ENCODE data around the gene PPIH. TPM values are rescaled to one million over a fixed set of nuclear protein-coding genes. Genes with fewer than 3 reads are reported as not detected.

The PPIH gene
- total and polyA plus RNA-seq, 2 of the 13 experiments (the other 11 are each of a cell fraction or from before 2014, with no cell fraction given) = 29.9 to 72.6 TPM

GRCh38 chr1:42689912-42690311 lies 31.7 kb downstream of the PPIH start:
- WGBS (ENCODE audit: low lambda C conversion rate) = 79% methylated on average over 3 of the region's 3 CpGs
- ATAC-seq (no peak), DNase-seq (ENCODE audit: low spot score) (no peak), FAIRE-seq (no peak)
- TF ChIP-seq SOX13 (IDR thresholded peaks at IDR 0.05) = no peak
- no peak for TF ChIP-seq SOX13 (CRISPR knock-in tag; conservative IDR thresholded peaks at IDR 0.05 in 1 of 2, IDR thresholded peaks at IDR 0.05 in 1 of 2)
- TF ChIP-seq, protein P1, sequence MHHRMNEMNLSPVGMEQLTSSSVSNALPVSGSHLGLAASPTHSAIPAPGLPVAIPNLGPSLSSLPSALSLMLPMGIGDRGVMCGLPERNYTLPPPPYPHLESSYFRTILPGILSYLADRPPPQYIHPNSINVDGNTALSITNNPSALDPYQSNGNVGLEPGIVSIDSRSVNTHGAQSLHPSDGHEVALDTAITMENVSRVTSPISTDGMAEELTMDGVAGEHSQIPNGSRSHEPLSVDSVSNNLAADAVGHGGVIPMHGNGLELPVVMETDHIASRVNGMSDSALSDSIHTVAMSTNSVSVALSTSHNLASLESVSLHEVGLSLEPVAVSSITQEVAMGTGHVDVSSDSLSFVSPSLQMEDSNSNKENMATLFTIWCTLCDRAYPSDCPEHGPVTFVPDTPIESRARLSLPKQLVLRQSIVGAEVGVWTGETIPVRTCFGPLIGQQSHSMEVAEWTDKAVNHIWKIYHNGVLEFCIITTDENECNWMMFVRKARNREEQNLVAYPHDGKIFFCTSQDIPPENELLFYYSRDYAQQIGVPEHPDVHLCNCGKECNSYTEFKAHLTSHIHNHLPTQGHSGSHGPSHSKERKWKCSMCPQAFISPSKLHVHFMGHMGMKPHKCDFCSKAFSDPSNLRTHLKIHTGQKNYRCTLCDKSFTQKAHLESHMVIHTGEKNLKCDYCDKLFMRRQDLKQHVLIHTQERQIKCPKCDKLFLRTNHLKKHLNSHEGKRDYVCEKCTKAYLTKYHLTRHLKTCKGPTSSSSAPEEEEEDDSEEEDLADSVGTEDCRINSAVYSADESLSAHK (CRISPR knock-in tag; IDR thresholded peaks at IDR 0.05; ENCODE audit: borderline replicate concordance) = no peak
- TF ChIP-seq NFYC (CRISPR knock-in tag; IDR thresholded peaks at IDR 0.05) = no peak
- no peak for TF ChIP-seq HNF1A (IDR thresholded peaks at IDR 0.05; ENCODE audit: low read depth)
- TF ChIP-seq HNF1A (CRISPR knock-in tag; IDR thresholded peaks at IDR 0.05; ENCODE audit: borderline replicate concordance) = no peak
- H2AFZ ChIP-seq (ENCODE audit: low read length) = no peak overlapping the region
- peaks cover 11 to 36% of the 10 kb centered on the region in 2 experiments for H3K36me3 ChIP-seq (replicated peaks in 1 of 2; ENCODE audit: control insufficient read depth in 1 of 2, insufficient read depth in 2 of 2, low read length in 2 of 2)
- H3K79me2 ChIP-seq (ENCODE audit: insufficient read depth, low read length) = peaks cover 100% of the 10 kb centered on the region
- H3K27ac ChIP-seq (ENCODE audit: extremely low read length, insufficient read depth, low read length) = no peak overlapping the region
- CTCF ChIA-PET (ENCODE audit: low intra/inter-chr PET ratio, low total read pairs) = no interaction called here
- peaks cover 87% of the 10 kb centered on the region for H3K4me1 ChIP-seq (ENCODE audit: insufficient read depth, low read length)
- no peak overlapping the region for H3K9ac ChIP-seq (ENCODE audit: insufficient read depth, low read depth, low read length)
- H3K9me3 ChIP-seq (ENCODE audit: low read length) = no peaks in the 10 kb centered on the region
- peaks cover 97% of the 10 kb centered on the region for H4K20me1 ChIP-seq (ENCODE audit: insufficient read depth, low read length)
- intact Hi-C loops (cut with micrococcal nuclease; ENCODE audit: unreplicated experiment) = no loop called here
- in situ Hi-C loops (cut with HindIII; ENCODE audit: extremely low pct_ligation_motif_present, low pct_unique_long_range_greater_than_20kb) = no loop called here
- BruUV-seq (replicated peaks) = no TSS peak
- H3K4me3 ChIP-seq (replicated peaks in 1 of 3; ENCODE audit: insufficient read depth in 1 of 3, low read depth in 2 of 3, low read length in 3 of 3) = no peak overlapping the region
- no peak overlapping the region for H3K4me2 ChIP-seq (ENCODE audit: low read depth, low read length)
- H3K27me3 ChIP-seq (ENCODE audit: control insufficient read depth in 1 of 2, insufficient read depth in 2 of 2, low read length in 2 of 2) = no peaks in the 10 kb centered on the region
- POLR2A ChIA-PET = interaction anchor here (3.0 kb wide), 1 partner anchor 8 kb away, joined by 21 read pairs; the partner anchor contains the start of gene YBX1
